Left forelimb (tissue), 1 donor: ENCODE measurements around the gene ZKSCAN4.

ENCODE experiments used
- DNase-seq: peaks from one replicate; pipeline ENCODE4 v3.0.0-alpha.2; 2018; ENCODE audit warnings: low spot score

Gene ZKSCAN4

GRCh38 chr6:28248916-28249315 lies 3.2 kb downstream of the ZKSCAN4 start:
- no peak for DNase-seq

GRCh38 chr6:28245206-28245941 lies 6.7 kb downstream of the ZKSCAN4 start:
- no peak for DNase-seq

- DNase-seq: no peak
Observed at GRCh38 chr6:28243946-28244345, 8.1 kb downstream of the ZKSCAN4 start.

GRCh38 chr6:28240471-28240870 lies 11.6 kb downstream of the ZKSCAN4 start:
- DNase-seq: no peak

- no peak for DNase-seq
Observed at GRCh38 chr6:28239636-28240035, 12.4 kb downstream of the ZKSCAN4 start.

DNA sequence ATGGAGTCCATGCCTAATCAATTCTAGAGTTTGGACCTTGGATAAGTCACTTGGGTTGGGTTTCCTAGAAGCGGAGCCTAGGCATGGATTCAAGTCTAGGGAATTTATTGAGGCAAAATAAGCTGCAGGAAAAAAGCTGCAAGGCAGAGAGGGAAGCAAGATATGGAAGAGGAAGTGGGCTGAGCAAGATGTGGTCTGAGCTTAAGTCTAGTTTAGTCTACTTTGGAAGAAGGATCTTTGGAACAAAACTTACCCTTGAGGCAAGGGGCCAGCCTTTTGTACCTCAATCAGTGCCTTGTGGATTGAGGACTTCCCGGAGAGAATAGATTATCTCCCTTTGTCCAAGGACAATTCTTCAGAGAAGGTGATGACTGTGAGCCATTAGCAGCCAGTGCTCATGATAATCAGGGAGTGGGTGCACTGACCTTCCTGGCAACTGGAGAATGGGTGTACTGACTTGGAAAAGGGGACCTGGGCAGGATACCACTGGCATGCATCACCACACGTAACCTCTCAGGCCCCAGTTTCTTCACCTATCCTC lies 16.1 kb downstream of the ZKSCAN4 start:
- no peak for DNase-seq

DNA sequence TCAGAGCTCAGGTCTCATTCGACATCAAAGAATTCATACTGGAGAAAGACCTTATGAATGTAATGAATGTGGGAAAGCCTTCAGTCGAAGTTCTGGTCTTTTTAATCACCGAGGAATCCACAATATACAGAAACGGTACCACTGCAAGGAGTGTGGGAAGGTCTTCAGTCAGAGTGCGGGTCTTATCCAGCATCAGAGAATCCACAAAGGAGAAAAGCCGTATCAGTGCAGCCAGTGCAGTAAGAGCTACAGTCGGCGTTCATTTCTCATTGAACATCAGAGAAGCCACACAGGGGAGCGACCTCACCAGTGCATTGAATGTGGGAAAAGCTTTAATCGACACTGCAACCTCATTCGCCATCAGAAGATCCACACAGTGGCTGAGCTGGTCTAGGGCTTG lies 19.3 kb downstream of the ZKSCAN4 start:
- DNase-seq: no peak

- no peak for DNase-seq
Observed at GRCh38 chr6:28226460-28226859, 25.6 kb downstream of the ZKSCAN4 start.

DNA sequence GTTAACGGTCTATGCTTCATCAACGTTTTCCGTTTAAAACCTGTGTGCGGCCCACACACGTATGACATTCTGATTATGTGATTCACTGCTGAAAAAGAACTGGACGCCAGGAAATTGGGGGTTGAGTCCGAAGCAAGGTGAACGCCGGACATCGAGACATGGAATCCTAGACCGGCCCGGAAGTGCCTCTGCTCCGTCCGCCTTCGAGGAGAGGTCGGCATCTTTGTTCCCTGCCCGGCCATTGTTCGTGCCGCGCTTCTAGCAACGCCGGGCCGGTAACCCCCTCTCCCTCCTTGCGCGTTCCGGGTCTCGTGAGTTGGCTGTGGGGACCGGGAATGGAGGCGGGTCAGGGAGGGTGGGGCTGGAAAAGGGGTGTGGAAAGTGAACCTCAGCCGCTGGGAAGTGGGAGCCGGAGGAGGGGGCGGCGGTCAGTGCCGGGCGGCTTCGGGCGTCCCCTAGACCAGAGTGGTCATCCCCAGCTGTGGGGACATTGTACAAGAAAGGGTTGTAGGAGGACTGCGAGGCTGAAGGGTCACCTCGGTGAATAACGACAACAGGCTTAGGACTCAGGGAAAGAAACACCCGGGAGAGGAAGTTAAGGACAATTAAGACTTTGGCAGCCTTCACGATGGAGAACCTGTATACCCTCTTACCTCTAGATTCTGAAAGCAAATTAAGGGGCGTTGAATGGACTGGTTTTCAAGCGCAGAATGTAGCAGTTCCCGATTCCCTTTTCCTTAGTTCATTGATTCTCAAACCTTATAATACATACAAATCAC lies 26.8 kb downstream of the ZKSCAN4 start, which contains the start of gene ZSCAN9:
TSS of gene ZSCAN9 (plus strand) at position 220 of the 779 bp plus-strand sequence. CDS start 1,810 bp downstream, outside the sequence.
- DNase-seq: peak; percentile 88

GRCh38 chr6:28224131-28225055 lies 27.7 kb downstream of the ZKSCAN4 start:
- DNase-seq: no peak

DNA sequence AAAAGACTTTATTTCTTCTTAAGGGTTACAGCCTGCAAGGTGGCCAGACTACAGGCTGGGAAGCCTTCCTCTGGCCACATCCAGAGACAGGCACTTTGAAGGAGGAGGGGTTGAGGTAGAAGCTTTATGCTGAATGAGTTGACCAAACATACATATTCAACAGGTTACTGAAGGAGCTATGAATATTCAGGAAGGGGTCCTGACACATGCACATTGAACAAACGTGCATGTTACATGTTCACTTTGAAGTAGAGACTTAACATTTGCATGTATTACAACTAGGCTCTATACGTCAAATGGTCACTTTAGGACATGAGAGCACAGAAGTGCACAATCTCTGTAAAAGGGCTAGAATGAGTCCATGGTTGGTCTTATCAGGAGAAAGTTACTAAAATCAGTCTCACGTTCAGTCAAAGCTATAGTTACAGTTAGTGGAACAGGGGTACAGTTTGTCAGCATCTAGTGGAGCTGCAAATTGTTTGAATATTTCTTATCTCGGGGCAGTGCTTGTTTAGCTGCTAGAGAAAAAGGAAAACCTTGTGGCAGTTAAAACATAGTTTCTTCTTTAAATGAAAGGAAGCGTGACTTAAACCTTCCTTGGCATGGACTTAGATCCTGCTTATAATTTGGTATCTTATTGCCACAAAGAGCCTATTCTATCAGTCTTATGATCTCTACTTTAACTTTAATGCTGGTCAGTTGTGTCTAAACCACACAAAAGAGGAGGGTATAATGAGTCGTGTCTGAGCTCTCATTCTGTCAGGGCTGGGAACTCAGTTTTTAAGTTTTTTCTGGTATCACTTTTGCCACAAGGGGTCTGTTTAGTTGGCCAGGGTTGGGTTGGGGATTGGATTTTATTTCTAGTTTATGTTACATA lies 31.6 kb downstream of the ZKSCAN4 start:
- DNase-seq: no peak

- peak; percentile 80 for DNase-seq
Observed at GRCh38 chr6:28218312-28219248, 33.5 kb downstream of the ZKSCAN4 start.

DNA sequence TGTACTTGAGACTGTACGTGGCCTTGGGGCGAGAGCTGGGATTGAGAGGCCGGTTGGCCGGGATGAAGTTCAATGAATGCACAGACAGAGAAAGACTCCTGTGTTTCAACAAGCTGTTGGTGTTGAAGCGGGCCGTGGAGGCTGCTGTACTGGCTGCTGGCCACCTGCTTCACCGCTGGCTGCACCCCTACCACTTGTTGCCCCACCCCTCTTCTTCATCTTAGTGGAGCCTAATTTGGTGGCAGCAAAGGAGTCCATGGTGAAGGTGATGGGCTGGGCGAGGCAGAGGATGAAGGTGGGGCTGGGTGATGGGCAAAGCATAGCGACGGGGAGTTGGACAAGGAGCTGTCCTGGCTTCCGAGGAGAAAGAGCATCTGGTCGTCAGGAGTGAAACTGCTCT lies 34.2 kb downstream of the ZKSCAN4 start:
- no peak for DNase-seq

GRCh38 chr6:28215425-28215824 lies 36.6 kb downstream of the ZKSCAN4 start:
- DNase-seq: no peak

- DNase-seq: no peak
Observed at GRCh38 chr6:28213213-28213523, 38.9 kb downstream of the ZKSCAN4 start.

DNA sequence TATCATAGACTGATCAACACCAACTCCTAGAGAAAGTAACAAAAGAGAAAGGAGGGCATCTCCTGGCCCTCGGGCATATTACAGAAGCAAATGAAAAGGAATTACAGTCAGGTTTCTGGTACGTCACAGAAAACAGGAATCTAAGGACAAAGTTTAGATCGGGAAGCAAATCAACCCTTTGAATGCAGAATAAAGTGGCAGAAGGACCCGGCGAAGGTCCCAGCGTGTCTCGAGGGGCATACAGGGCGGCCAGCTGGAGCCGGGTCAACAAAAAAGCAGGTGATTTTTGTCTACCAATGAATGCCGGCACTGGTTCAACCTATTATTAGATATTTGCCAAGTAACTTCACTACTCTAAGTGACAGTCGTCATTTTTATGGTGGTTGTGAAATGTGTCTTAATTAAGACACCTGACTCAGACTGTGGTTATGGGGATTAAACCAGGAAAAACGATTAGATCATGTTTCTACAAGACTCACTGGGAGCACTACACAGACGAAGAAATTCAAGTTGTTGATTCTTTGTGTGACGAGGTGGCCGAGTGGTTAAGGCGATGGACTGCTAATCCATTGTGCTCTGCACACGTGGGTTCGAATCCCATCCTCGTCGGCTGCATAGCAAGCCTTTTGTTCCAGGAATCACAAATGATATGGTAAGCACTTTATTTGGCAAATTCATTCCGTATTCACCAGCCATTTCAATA lies 39.4 kb downstream of the ZKSCAN4 start:
- DNase-seq: no peak

GRCh38 chr6:28211840-28212509 lies 40.1 kb downstream of the ZKSCAN4 start:
- no peak for DNase-seq

DNA sequence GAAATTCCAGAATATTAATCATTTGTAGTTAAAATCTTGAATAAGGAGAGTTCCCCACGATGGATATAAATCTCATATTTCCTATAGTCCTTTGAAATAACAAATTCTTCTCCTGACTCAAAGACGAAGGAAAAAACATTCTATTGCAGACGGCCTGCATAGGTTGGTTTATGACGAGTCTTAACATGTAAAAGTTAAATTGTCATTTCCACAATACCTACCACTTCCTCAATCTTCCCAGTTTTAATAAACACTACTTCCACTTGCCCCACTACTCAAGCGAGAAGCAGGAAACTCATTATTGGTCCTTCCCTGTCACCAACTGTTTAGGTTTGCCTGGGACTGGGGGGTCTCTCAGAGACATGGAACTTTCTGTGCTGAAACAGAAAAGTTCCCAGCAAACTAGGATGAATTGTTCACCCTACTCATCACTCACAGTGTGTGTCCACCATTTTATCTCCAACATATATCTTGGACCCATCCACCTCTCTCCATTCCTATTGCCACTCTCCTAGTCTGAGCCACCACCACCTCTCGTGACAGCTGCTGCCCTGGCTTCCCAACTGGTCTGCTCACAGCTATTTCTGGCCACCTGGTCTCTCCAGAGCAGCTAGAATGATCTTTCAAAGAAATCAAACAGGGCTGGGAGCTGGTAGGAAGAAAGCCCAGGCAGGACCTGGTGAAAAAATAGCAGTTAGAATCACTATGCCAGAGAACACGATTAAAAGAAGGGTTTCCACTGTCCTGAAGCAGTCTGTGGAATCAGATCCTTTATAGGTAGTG lies 42.1 kb downstream of the ZKSCAN4 start:
- DNase-seq: no peak
